ENCODE results near the gene CFAP77.

- no peak for TF ChIP-seq CTCF (conservative IDR thresholded peaks at IDR 0.05 in 1 of 2, IDR thresholded peaks at IDR 0.05 in 1 of 2; ENCODE audit: extremely low read depth in 1 of 2, insufficient read depth in 1 of 2, low read depth in 1 of 2, low read length in 2 of 2)
- no peak for TF ChIP-seq EZH2 (IDR thresholded peaks at IDR 0.05; ENCODE audit: borderline replicate concordance, low read length)
Measured at GRCh38 chr9:132588098-132588497, 178.1 kb downstream of the CFAP77 start.
